HG02885 (cell line): ENCODE data around the gene LGR4.
A peak's percentile ranks its signal among the peaks of the same experiment; 100 is the strongest.

Source experiments
- ATAC-seq: cut with Tn5 transposase; IDR thresholded peaks from one replicate; pipeline ENCODE4 v1.9.1; 2021; ENCODE audit warnings: mild to moderate bottlenecking; ENCODE audit not compliant: unreplicated experiment, poor library complexity

LGR4 gene

DNA sequence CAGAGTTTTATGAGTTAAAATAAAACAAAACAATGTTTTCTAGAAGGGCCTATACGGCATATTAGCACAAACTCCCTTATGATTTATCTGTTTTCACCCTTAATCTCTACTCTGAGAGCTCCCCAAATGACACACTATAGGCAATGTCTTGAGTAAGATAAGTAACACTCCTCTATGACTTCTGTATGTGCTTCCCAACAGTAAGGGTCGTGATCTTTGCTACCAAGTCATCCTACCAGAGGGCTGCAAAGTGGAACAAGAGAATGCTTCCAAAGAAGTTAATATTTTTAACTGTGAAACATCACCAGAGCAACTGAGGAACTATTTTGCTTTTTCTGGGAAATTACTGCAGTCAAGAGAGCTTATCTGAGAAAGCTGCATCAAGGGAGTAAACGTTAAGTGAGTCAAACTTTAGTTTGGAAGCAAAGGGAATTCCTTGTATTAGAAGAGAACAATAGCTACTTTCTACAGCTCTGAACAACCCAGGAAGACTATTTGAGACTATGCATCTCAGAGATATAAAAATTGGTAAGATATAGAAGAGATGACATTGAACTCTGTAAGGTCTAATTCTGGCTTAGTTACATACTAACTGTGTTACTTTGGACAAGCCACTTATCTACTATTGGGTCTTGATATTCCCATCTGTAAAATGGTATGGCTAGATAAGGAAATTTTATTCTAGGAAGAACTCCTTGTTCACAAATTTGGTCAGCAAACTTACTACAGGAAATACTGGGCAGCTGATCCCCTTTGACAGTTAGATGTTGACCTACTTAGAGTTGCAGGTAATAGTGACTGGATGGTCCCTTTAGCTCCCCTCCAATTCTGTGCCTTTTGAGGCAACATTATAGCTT lies 65.9 kb downstream of the LGR4 start:
- ATAC-seq: no peak

DNA sequence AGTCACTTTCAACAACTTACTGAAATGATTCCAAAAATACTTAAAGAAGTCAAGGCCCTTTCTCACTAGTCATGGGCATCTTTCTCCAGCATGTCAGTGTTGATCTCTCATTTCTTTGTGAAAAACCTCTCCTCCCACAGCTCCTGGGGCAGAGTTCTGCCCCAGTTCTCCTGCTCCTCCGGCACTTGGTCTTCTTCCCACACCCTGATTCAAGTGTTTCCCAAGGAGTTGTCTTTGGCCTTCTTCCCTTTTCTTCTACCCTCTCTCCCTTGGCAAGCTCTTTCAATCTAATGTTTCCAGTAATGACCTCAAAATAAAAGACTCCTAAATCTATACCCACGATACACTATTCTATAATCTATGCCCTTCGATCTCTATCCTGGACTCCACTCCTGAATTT lies 67.5 kb downstream of the LGR4 start:
- no peak for ATAC-seq

DNA sequence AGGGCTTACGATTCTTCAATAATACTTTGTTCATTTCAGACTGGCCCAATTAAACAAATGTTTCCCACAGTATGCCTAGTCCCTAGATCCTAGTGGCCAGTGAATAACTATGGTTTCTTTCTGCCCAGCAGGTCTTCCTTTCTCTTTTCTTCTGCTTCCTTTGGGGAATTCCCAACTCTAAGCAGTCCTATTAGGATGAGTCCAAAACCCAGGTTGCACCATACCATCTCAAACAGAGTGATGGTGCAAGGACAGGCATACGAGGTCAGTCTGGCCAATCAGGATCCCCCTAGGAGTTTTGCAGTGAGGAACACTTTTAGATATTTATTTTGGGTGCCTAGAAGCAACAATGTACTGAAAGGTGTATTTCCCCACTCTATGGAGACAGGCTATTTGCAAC lies 68.2 kb downstream of the LGR4 start:
- no peak for ATAC-seq

DNA sequence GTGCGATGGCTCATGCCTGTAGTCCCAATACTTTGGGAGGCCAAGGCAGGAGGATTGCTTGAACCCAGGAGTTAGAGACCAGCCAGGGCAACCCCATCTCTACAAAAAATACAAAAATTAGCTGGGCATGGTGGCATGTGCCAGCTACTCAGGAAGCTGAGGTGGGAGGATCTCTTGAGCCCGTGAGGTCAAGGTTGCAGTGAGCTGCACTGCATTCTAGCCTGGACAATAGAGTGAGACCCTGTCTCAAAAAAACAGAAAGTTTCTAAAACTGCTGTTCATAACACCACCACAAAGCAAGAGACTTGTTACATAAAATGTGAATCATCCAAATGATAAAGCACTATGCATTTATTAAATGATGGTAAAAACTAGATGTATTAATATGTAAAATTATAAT lies 69.4 kb downstream of the LGR4 start:
- no peak for ATAC-seq

DNA sequence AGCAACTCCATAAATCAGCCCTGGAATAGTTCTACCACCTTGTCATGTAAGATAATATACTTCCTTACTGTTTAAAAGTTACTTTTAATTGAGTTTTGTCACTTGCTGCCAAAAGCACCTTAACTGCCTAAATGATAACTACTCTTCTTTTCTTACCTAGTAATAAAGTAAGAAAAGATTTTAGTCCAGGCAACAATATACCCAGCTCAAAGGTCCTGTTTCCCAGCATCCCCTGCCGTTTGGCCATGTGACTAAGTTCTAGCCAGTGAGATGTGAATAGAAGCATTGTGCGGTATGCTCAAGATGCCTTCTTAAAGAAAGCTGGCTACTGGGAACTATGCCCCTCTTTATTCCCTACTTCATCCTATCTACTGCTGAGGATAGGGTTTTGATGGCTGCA lies 70.1 kb downstream of the LGR4 start:
- ATAC-seq: no peak

DNA sequence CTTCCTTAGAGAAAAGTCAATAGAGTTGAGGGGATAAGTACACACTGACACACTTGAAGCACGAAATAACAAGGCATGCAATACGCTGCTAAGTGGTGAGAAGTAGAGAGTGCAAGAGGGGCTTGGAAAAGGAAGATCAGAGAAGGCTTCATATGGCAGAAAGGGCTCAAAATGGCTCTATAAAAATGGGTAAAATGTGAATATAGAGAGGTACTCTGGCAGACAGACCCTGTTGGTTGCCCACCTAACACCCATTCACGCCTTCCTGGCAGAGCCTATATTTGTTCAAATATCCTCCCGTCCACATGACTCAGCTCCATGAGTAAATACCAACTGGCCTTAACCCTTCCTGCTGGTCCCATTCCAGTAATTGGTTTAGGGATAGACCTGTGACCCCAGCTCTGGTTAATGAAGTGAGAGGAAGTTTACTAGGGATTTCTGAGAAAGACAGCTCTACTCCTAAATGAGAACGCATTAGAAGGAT lies 70.7 kb downstream of the LGR4 start:
- ATAC-seq: no peak

DNA sequence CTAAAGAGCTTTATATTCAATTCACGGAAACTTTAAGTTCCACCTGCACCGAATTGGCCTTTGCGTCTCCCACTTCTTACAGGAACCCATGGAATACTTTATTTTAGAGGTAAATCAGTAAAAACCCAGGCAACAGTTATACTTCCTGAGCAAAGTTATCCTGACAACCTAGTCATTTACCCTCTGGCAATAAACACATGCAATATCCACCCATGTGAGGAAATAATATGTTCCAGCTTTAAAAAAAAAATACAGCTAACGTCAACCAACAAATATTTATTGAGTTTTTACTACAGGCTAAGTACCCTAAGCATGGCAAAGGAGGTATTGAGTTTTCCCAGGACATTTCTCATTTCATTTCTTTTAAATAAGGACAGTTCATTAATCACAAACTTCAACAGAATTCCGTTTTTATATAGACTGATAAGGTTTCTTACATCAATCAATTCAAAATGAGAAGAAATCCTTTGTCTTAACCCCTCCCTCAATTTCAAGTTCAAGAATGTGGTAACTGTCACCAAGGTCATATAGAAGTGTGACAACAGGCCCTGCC lies 71.2 kb downstream of the LGR4 start:
- no peak for ATAC-seq

DNA sequence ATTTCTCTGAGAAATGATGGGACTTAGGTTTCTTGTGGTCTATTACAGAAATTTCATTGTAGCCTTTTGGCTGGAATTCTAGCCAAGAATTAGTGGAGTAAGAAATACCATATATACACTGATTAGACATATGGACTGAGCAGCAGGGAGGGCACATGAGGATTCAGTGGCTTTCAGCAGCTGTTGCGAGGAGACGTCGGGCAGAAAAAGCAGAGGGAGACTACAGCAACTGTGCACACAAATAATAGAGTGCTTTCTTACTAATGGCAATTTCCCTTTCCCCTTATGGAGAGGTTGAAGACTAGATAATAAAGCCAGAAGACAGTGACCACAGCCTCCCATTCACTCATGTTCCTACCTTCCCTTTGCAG lies 74.2 kb downstream of the LGR4 start:
- ATAC-seq: no peak

DNA sequence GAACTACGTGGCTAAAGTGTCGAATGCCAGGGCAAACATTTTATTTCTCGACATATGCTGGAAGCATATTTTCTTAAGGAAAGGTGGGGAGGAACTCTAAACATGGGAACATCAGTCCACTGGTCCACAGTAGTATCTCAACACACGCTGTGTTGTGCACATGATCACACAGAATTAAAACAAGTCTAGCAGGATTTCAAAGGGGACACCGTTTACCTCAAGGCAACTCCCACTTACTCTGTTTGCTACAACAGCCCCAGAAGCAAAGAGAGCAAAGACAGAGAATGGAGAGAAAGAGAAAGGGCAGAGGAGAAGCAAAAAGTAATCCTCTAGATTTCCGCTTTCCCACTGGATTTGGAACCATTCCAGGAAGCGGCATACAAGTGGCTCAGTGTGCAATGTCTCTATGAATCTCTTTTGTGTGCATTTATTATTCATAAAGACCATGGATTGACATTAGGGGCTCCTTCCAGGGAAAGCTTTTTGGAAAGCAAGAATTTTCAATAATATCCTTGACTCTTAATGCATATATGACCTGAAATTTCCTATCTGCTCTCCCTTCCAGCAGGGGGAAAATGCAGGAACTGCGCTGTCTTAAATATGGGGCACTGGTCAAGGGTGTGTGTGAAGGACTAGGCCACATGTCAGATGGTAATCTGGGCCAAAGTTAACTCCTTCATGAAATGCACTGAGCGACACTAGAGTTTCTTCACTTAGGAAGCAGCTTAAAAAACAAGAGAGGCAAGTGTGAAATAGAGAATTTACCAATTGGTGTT lies 74.8 kb downstream of the LGR4 start:
- ATAC-seq: no peak

DNA sequence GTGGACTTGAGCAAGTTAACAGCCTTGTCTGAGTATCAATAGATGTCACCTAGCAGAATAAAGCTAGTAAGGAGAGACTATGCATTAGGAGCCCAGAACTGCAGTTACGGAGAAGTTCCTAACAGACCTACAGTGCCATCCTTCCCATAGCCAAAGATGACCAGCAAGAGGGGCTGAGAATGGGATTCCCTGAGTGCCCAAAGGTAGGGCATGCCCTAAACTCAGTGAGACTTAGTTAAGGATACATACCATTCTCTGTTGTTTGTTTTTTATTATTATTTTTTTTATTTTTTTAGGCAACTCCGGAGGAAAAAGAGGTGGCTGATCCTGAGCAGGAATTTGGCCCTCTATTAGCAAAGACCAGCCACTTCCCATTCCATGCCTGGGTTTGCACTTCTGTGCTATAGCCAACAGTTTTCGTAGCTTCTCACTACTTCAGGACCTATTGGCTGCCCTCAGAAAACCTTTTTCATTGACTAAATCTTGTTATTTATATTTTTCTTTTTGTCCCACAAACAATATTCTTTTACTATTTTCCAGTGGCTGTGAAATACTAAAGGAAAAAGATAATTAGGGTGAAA lies 76.2 kb downstream of the LGR4 start:
- ATAC-seq: no peak

DNA sequence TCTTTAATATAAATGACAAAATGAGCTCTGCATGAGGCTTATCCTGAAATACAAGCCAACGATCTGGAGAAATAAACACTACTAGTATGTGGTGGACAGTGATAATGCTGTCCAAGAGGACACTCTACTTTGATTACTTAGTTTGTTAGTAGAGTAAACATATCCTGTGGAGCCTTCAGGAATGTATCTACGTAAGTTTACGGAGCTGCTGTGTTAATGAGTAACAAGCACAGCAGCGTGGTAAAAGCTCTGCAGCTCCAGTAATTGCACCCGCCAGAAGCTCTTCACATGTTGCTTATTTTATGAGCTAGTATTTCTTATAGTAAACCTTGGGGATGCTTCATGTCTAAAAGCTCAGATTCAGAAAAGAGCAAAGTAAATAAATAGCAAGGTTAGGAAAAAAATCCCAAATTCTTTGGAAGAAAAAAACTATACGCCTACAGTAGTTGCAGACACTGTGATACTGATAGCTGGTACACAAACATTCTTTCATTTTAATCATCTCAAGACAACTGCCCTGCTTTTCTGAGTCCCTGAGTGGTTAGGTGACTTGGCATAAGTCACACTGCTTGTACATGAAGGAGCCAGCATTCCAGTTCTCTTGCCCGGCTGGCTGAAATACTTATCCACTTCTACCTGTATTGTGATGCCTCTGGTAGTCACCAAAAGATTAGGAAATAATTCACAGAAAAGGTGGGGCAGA lies 76.9 kb downstream of the LGR4 start:
- ATAC-seq: no peak

DNA sequence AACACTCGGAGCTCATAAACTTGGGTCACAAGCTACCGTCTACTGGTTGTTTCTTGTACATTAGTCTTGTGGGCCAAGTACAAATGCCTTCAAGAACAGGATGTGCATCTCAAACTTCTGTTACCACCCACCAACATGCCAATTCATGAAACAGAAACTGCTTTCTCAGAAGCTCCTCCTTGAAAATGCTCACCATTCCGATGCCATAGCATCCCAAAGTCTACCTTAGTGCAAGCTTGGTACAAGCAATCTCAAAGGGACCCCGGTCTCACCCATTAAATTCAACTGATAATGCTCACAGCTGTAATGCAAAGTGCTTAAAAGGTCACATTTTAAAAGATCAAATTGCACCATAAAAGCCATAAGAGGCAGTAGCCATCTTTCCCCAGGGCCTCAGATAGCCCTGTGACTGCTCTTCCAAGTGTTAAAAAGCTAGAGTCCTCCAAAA lies 77.8 kb downstream of the LGR4 start:
- ATAC-seq: no peak

DNA sequence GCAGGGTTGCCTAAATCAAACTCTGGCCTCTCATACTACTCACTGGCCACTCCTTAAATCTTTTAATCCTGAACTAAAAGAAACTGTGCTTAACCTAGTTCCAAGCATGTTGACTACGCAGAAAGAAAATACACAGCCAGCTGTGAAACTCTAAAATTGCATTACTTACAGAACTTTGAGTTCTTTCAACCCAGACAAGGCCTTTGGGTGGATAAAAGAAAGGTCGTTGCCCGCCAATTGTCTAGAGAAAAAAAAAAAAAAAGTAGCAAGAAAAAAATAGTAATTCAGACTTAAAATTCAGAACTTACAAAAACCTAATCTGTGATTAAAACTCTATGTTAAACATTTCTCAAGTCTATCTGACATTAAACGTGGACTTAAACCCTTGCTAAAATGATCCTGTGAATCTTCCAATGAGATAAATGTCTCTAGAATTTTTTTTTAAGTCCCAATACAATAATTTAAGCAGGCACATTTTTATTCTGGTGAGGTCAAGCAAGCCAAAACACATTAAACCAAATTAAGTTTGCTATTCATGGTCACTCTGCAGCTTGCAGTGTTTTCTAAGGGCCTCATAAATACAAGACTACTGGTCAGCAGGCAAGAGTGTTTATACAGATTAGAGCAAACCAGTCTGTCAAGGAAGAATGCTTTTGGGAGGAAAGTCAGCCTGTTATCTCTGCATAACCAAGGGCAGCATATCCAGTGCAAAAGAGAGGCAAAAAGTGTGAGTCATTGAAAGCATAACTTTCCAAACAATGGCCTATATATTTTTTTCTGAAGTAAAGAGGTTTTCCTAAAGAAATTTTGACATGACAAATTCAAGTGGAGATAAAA lies 80.1 kb downstream of the LGR4 start:
- no peak for ATAC-seq

DNA sequence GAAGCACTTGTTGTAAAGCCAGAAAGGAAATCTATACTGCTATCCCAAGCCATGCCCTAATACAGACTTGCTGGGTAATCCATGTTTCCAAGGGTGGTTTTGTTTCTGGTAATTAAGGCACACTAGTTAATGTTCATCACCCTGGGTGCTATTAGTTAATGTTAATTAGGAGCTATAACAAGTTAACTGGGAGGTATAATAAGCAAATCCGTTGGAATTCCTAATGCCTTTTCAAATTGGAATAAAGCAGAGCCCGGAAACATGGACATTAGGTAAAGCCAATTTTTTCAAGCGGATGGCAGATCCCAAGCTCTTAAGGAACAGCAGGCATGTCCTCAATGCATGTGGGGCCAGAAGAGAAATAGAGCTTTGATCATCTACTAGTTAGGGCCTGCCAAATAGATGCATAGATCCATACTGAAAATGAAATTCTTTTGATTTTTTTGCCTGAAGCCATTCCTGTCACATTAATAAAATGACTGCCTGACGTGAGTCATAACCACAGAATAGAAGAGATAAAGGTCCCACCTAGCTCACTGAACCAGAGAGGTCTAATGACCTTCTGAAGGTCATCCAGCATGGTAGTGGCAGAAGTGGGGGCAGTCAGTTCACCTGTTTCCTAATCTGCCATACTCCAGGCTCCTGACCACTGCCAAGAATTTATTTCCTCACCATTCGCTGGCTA lies 81.1 kb downstream of the LGR4 start:
- ATAC-seq: no peak

DNA sequence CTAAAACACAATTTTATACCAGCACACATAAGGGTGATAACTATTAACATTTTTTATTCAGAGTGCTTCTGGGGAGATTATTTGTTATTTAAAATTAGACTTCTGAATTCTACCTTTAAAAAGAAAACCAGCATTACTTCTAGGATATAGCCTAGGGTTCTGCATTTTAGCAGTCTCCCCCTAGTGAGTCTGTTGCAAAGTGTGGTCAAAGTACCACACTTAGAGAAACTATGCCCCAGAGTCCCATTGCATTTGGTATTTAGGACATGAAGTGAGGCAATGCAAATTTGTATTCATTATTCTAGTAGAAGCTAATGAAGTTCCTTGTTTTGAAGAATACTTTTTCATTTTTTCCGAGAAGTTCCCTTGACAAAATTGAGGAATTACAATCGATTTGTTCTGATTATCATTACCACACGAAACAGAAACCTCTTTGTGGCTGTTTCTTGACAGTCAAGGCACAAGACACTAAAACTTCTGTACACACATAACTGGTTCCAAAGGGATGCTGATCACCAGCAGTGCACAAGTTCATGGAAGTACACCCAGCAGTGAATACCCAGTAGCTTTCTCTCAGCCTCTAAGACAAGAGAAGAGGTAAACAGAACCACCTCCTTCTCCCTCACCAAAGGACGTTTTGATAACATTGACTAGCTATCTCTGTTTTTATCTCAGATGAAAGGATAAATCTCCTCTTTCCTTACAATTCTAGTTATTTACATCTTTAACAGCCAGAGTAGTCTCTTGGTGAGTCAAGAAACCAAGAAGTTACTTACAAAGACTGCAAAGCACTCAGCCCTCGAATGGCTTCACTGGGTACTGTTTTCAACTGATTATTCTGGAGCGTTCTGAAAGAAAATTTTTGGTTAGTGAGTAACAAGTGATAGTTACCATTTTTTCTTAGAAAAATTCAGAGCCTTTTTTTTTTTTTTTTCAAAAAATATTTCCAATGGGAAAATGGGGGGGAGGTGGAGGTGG lies 82.0 kb downstream of the LGR4 start:
- ATAC-seq: no peak

DNA sequence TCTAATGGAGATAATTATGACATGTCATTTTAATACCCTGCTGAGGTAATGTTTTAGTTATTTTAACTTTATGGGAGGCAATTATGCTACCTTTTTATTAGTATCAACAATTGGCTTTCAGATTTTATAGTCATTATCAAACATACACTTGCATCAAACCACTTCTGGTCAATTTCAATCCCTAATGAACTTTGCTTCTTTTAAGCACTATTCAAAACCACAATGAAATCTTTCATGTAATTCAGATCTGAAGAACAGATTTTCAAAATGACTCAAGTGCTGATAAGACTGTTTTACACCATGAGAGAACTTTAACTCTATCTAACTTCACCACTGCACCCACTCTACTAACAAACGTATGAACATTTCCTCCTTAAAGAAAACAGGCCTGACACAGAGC lies 83.7 kb downstream of the LGR4 start:
- peak; percentile 44 for ATAC-seq

DNA sequence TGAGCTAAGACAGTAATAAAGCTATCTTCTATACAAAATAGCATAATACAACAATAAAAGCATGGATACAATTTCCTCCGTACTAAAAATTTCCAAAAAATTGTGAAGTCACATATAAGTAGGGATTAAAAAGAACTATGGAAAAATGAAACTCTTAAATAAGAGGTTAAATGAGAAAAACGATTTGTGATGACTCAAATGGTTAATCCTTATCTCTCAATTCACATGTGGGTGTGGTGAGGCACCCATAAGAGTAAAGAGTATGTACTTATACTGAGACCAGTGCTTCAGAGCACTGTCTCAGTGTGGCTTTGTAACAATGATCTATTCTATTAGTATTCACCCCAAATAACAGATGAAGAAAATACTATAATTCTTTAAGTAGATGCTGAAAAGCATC lies 84.6 kb downstream of the LGR4 start:
- ATAC-seq: peak; percentile 48

DNA sequence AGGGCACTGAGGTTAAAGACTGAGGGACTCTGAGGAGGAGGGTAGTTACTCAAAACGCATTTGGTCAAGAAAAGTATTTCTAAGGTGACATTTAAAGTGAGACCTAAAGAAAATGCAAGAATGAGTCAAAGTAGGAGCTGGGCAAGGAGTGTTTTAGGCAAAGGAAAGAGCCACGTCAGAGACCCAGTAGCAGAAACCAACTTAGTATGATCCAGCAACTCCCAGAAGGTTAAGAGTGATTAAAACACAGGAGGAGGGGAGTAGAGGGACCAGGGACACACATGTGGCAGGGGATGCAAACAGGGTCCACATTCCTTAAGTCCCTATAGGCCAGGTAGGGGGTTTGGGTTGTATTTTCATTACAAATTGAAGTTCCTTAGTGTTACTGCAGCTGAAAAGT lies 85.2 kb downstream of the LGR4 start:
- no peak for ATAC-seq
